ENCODE data around the gene MAPKAPK5. TPM values are rescaled to one million over a fixed set of nuclear protein-coding genes. Genes with fewer than 3 reads are reported as not detected.
"Not testable (repeated sequence)": the region's sequence is repeated elsewhere in the genome, so short reads cannot be mapped to it uniquely, and the experiment has no call there.

Gene MAPKAPK5
- total RNA-seq, 3 donors from 2014 or later (not counting 1 experiment from before 2014, with no cell fraction given) = 54.8 to 64.9 (median 63.5) TPM

DNA sequence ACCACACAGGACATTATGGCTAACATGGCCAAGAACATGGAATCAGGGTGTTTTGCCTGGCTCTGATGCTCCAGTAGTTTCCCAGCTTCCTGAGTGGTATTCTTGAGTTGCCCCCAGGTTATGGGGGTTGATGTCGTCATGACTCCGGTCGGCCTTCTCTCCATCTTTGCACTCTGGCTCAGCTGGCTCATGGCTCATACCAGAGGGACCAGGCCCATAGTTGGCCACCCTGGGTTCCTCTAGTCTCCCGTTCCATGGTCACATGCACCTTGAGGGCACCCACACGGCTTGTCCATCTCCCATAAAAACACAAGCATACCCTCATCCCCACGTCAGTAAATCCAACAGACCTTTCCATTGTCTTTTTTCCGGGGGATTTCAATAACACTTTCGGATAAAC is 23.7 kb upstream of the MAPKAPK5 start:
- no peak for ATAC-seq
- Histone ChIP-seq H3K4me3 (ENCODE audit: low read length) (no peak overlapping the region), H3K9me3 (ENCODE audit: control insufficient read depth, insufficient read depth, low read length) (no peaks in the 10 kb centered on the region), H3K36me3 (ENCODE audit: control insufficient read depth, insufficient read depth, low read length) (no peaks in the 10 kb centered on the region), H3K4me1 (ENCODE audit: control insufficient read depth, insufficient read depth, low read length) (peaks cover under 1% of the 10 kb centered on the region), H3K27me3 (ENCODE audit: control insufficient read depth, insufficient read depth, low read length) (no peaks in the 10 kb centered on the region), H3K27ac (ENCODE audit: low read length) (no peak overlapping the region)
- Mint-ChIP-seq H3K27me3 (ENCODE audit: low read depth in 2 of 2) (peaks cover 9 to 44% of the 10 kb centered on the region in 2 donors), H3K4me3 (no peak overlapping the region), H3K4me1 (peaks cover 2 to 3% of the 10 kb centered on the region in 2 donors), H3K9me3 (no peaks in the 10 kb centered on the region), H3K27ac (no peak overlapping the region), H3K36me3 (no peaks in the 10 kb centered on the region)
- no peak for DNase-seq
- TF ChIP-seq, protein P1, sequence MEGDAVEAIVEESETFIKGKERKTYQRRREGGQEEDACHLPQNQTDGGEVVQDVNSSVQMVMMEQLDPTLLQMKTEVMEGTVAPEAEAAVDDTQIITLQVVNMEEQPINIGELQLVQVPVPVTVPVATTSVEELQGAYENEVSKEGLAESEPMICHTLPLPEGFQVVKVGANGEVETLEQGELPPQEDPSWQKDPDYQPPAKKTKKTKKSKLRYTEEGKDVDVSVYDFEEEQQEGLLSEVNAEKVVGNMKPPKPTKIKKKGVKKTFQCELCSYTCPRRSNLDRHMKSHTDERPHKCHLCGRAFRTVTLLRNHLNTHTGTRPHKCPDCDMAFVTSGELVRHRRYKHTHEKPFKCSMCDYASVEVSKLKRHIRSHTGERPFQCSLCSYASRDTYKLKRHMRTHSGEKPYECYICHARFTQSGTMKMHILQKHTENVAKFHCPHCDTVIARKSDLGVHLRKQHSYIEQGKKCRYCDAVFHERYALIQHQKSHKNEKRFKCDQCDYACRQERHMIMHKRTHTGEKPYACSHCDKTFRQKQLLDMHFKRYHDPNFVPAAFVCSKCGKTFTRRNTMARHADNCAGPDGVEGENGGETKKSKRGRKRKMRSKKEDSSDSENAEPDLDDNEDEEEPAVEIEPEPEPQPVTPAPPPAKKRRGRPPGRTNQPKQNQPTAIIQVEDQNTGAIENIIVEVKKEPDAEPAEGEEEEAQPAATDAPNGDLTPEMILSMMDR (IDR thresholded peaks at IDR 0.05) = no peak
- intact Hi-C loops (cut with micrococcal nuclease) = no loop called here
- 91% methylated on average over 8 of the region's 8 CpGs for WGBS (ENCODE audit: insufficient coverage)

GRCh38 chr12:111819191-111820158 is 22.6 kb upstream of the MAPKAPK5 start:
- Mint-ChIP-seq H3K27ac (no peak overlapping the region), H3K4me3 (no peak overlapping the region), H3K27me3 (ENCODE audit: low read depth in 2 of 2) (peaks cover 8 to 42% of the 10 kb centered on the region in 2 donors), H3K9me3 (no peaks in the 10 kb centered on the region), H3K4me1 (no peaks in the 10 kb centered on the region), H3K36me3 (no peaks in the 10 kb centered on the region)
- no peaks in the 10 kb centered on the region for H3K27me3 ChIP-seq (ENCODE audit: control insufficient read depth, insufficient read depth, low read length)
- TF ChIP-seq, protein P1 (IDR thresholded peaks at IDR 0.05) = no peak
- DNase-seq (no peak), ATAC-seq (no peak)
- no peak overlapping the region for H3K4me3 ChIP-seq (ENCODE audit: low read length)
- no peak overlapping the region for H3K27ac ChIP-seq (ENCODE audit: low read length)
- H3K4me1 ChIP-seq (ENCODE audit: control insufficient read depth, insufficient read depth, low read length) = no peaks in the 10 kb centered on the region
- H3K9me3 ChIP-seq (ENCODE audit: control insufficient read depth, insufficient read depth, low read length) = no peaks in the 10 kb centered on the region
- intact Hi-C loops (cut with micrococcal nuclease) = no loop called here
- WGBS (ENCODE audit: insufficient coverage) = 81% methylated on average over 5 of the region's 6 CpGs
- no peaks in the 10 kb centered on the region for H3K36me3 ChIP-seq (ENCODE audit: control insufficient read depth, insufficient read depth, low read length)

GRCh38 chr12:111820828-111821227 is 21.2 kb upstream of the MAPKAPK5 start:
- peaks cover 8 to 42% of the 10 kb centered on the region in 2 donors for H3K27me3 Mint-ChIP-seq (ENCODE audit: low read depth in 2 of 2)
- H3K4me3 ChIP-seq (ENCODE audit: low read length); H3K27me3 ChIP-seq (ENCODE audit: control insufficient read depth, insufficient read depth, low read length); DNase-seq; H3K9me3 Mint-ChIP-seq; H3K27ac ChIP-seq (ENCODE audit: low read length); H3K4me3 Mint-ChIP-seq; ATAC-seq; H3K36me3 ChIP-seq (ENCODE audit: control insufficient read depth, insufficient read depth, low read length); H3K4me1 ChIP-seq (ENCODE audit: control insufficient read depth, insufficient read depth, low read length); H3K27ac Mint-ChIP-seq; intact Hi-C loops (cut with micrococcal nuclease); H3K4me1 Mint-ChIP-seq; H3K36me3 Mint-ChIP-seq; H3K9me3 ChIP-seq (ENCODE audit: control insufficient read depth, insufficient read depth, low read length): not testable (repeated sequence)
- WGBS (ENCODE audit: insufficient coverage) = 91% methylated on average over 8 of the region's 8 CpGs

DNA sequence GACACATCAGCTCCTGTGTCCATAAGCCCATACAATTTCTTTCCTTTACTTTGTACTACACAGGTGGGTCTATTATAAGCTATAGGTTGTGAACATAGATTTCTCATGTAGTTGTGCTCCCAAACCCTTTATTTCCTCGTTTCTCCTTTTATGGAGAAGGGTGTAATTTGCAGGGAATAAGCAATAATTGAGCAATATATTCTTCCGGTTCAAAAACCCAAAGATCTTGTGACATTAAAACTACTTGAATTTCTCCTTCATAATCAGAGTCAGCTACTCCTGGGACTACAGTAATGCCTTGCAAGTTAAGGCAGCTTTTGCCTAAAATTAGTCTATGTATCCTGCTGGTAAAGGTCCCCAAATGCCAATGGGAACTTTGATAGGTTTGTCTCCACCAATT is 19.1 kb upstream of the MAPKAPK5 start:
- 75% methylated on average over 1 of the region's 2 CpGs for WGBS (ENCODE audit: insufficient coverage)
- Mint-ChIP-seq H3K4me1 (no peaks in the 10 kb centered on the region), H3K4me3 (no peak overlapping the region), H3K27ac (no peak overlapping the region), H3K9me3 (no peaks in the 10 kb centered on the region), H3K27me3 (ENCODE audit: low read depth in 2 of 2) (peaks cover 8 to 41% of the 10 kb centered on the region in 2 donors), H3K36me3 (no peaks in the 10 kb centered on the region)
- Histone ChIP-seq H3K9me3 (ENCODE audit: control insufficient read depth, insufficient read depth, low read length) (no peaks in the 10 kb centered on the region), H3K4me3 (ENCODE audit: low read length) (no peak overlapping the region), H3K27me3 (ENCODE audit: control insufficient read depth, insufficient read depth, low read length) (no peaks in the 10 kb centered on the region), H3K27ac (ENCODE audit: low read length) (no peak overlapping the region), H3K4me1 (ENCODE audit: control insufficient read depth, insufficient read depth, low read length) (no peaks in the 10 kb centered on the region), H3K36me3 (ENCODE audit: control insufficient read depth, insufficient read depth, low read length) (no peaks in the 10 kb centered on the region)
- intact Hi-C loops (cut with micrococcal nuclease) = no loop called here
- ATAC-seq (no peak), DNase-seq (no peak)
- TF ChIP-seq, protein P1 (IDR thresholded peaks at IDR 0.05) = no peak
